GM18868 (cell line): ENCODE results near the gene ZNF618.

ENCODE experiments used
- ATAC-seq: cut with Tn5 transposase; IDR thresholded peaks from one replicate; pipeline ENCODE4 v1.9.1; 2021; ENCODE audit warnings: mild to moderate bottlenecking, moderate library complexity; ENCODE audit not compliant: unreplicated experiment

ZNF618 gene

DNA sequence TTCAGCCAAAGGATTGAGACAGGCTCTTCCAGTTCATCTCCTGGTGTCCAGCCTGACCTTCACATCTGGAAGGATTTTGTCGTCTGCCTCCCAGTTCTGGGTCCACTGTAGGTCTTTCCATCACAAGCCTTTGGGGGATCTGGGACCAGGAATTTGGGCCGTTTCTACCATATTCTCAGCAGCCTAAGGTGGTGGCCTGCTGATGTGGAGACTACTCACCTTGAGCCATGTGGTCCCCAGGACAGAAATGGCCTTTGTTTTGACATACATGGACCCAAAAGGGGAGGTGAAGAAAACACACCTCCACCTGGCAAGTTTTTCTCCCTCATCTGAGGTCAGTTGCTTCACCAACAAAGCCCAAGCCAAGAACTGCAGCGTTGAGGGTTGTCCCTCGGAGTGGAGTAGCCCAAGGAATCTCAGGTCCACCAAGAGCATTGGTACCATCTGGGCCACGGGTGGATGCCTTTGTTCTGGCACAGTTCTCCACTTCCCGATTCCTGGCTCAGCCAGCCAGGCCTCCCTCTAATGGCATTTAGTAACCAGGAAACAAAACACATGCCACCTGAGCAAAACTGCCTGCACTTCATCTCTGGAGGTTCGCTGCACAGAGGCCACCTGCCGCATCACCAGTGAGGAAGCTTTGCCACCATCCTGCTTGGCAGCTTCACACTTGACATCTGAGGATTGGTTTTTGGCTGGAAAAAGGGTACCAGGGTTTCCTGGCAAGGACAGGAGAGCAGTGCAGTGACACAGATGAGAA, 177.3 kb downstream of the ZNF618 start:
- ATAC-seq, result no peak

GRCh38 chr9:114054191-114054690, 178.1 kb downstream of the ZNF618 start:
- ATAC-seq, result no peak

GRCh38 chr9:114055061-114055460, 179.0 kb downstream of the ZNF618 start:
- ATAC-seq, result no peak

- no peak for ATAC-seq
Observed at GRCh38 chr9:114055894-114056293, 179.8 kb downstream of the ZNF618 start.

GRCh38 chr9:114056527-114056926, 180.4 kb downstream of the ZNF618 start:
- ATAC-seq, result no peak

DNA sequence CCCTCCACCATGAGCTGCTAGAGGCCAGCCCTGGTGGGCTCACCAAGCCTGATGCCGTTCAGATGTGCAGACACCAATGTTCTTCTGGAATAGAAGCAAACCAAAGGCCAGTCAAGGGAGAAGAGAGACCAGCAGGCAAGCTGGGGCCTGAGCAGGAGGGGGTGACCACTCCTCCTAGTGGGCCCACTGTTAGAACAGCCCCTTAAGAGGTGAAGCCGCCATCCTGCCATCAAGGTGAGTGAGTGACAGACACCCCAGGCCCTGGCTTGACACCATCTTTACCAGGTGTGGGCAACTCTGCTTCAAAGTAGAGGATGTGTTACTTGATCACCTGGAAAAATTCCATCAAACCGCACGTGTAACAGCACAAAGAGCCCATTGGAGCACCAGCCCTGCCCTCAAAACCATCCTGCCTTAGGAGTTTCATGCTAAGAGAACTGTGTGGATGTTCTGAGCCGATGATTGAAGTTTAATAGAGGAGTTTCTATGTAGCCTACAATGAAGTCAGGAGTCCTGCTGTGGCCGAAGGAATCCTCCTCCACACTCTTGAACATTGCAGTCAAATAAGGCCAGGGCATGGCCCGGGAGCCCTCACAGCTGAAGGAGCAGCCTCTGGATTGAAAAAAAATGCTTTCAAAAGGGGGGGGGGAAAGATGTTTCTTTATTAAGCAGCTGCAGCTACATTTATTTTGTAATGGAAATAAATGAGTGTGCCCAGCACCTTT, 181.2 kb downstream of the ZNF618 start:
- no peak for ATAC-seq

GRCh38 chr9:114058688-114059046, 182.6 kb downstream of the ZNF618 start:
- no peak for ATAC-seq

DNA sequence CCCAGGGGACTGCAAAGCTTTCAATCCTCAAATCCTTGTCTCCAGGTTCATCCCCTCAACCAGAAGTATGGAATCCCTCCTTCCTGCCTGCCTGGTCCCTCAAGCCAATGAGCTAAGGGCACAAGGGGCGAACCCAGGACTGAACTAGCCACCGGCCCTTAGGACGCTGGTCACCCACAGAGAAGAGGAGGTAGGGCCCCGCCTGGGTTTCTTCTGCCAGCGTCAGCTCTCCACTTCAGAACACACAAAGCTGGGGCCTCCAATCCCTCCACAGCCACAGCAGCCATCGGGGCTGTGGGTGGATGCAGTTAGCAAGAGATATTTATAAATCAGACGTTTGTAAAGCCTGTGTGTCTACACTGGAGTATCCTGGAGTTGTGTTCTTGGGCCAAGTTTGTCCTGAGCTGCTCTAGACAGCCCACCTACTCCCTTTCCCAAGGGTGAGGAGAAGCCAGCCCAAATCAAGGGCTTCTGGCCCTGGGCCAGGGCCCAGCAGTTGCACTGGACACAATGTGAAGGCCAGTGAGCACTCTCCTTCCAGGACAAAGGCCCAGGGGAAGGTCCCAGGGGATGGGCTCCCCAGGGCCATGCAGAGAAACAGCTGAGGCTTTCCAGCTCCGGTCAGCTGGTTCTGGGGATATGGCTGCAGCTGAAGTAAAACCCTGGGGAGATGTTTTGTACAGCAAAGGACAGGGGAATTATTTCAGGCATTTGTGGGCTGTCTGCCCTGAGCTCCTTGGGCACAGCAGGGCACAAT, 183.1 kb downstream of the ZNF618 start:
- ATAC-seq, result no peak

DNA sequence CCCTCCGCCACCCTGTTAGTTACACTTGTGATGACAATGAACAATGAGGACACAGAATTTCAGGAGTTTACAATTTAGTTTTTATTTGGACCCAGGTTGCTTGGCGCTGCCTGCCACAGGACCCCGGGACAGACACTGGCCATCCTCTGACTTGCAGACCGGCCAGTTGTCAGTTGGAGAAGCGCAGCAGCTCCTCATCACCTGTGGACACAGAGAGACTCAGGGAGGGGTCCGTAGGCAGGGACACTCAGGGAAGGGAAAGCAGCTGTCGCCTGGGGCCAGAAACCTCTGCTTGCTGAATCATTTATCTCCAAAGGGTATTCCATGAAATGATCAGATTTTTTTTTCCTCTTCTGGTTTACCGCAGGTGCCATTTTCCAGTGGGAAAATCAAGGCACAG, 184.0 kb downstream of the ZNF618 start:
- no peak for ATAC-seq

GRCh38 chr9:114060711-114061110, 184.6 kb downstream of the ZNF618 start:
- no peak for ATAC-seq

DNA sequence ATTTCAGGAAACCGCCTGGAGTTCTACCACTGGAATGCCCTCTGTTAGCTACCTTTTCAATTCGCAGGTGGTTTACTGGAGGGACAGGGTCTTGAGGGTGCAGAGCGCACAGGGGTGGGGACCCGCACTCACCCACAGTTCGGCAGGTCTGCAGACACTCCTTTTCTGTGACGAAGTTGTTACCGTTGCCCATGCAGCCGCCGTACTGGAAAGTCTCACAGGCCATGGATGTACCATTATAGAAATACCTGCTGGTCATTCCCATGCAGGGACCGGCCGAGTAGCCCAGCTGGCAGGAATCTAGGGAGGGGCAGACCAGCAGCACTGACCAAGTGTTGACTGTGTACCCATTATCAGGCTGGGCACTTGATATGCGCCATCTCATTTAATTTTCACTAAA, 185.2 kb downstream of the ZNF618 start:
- no peak for ATAC-seq

DNA sequence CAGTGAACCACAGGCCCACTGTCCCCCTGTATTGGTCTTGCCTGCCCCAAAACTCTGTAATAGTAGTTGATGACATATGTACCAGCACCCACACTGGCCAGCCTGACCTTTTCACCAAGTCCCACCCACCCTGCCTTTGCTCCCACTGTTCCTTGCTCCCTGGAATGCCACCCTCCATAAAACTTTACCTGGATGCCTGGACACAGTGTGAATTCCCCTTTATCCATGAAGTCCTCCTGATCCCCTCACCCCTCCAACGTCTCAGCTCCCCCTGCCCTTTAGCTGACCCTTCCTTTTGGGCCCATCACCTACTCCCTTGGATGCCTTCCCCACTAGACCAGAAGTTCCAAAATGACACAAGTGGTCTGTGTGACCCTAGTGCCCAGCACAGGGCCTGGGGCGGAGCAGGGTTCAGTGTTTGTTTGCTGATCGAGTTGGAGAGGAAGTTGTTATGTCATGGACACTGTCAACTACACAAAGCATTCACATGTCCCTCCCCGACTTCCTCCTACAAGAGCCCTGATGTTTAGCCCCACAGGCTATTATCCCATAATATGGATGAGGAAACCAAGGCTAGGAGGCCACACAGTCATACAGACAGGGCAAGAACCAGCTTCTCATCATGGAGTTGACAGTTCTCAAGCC, 185.8 kb downstream of the ZNF618 start:
- no peak for ATAC-seq

DNA sequence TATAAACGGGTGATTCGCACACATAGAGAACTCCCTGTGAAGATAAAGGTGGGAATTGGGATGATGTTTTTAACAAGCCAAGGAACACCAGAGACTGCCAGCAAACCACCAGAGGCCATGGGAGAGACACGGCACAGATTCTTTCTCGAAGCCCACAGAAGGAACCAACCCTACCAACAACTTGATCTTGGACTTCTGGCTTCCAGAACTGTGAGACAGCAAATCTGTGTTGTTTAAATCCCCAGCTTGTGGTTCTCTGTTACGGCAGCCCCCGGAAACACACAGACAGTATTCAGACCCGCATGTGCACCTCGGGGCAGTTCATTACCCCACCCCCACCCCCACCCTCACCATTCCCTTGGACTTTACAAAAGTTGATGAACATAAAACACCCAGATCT, 189.2 kb downstream of the ZNF618 start:
- no peak for ATAC-seq

- ATAC-seq, result no peak
Observed at GRCh38 chr9:114069476-114070187, 193.5 kb downstream of the ZNF618 start.

- ATAC-seq, result no peak
Observed at GRCh38 chr9:114070188-114071103, 194.3 kb downstream of the ZNF618 start.

DNA sequence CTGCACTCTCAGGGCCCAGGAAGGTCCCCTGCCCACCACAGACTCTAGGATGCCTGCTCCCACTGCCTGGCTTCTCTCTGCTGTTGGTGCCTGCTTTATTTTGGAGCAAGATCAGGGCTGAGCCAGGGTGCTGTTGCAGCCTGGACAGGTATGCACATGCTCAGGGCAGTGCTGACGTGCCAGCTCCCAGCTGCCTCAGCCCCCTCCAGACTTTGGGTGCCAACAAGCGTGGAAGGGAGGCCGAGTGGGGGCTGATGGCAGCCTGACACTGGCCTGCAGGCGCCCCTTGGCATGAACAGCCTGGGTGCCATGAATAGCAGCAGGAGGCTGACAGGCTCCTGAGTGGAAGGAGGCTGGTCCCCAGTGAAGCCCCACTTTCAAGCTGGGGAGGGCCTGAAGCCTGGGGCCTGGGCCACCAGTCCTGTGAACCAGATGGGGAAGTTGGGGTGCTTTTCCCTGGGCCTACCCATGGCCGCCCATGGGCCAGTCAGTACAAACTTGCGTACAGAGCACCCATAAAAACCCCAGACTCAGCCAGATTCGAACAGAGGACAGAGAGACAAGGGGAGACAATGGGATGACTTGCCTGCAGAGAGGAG, 195.2 kb downstream of the ZNF618 start:
- no peak for ATAC-seq

GRCh38 chr9:114072184-114073140, 196.4 kb downstream of the ZNF618 start:
- ATAC-seq, result no peak

DNA sequence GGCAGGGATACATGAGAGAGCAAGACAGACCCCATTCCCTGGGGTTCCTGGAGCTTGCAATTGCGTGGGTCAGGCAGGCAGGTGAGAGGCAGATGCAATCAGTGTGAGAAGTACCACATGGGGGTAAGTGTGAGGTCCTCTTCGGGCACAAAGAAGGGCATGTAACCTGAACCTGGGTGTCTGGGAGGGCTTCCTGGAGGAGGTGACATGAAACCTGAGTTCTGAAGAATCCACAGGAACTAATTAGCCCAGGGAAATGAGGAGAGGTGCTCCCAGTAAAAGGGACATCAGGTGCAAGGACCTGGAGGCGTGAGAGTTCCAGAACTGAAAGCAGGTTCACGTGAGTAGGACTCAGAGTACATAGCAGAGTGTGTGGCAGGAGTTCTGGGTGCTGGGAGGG, 199.5 kb downstream of the ZNF618 start:
- ATAC-seq, result no peak
